Central memory CD8-positive, alpha-beta T cell (primary cell): ENCODE measurements around the gene DNPH1.

Experiments
- ATAC-seq: fragments of 150-1000 bp; cut with Tn5 transposase; replicated peaks from 2 replicates; pipeline ENCODE4 v1.10.0; 2022; ENCODE audit warnings: mild to moderate bottlenecking, moderate FRiP score, moderate number of reproducible peaks; ENCODE audit not compliant: poor library complexity, severe bottlenecking; ENCODE audit errors: extremely low read depth
- DNase-seq, 2 donors: peaks; one replicate each; pipeline ENCODE4 v3.0.0; 2021; ENCODE audit warnings: low spot score in 2 of 2
- H3K27ac Mint-ChIP-seq: one replicate; pipeline ENCODE4 v1.8.0; 2022; ENCODE audit warnings: low read depth, mild to moderate bottlenecking, moderate library complexity, mixed read lengths
- H3K27me3 Mint-ChIP-seq: one replicate; pipeline ENCODE4 v1.8.0; 2022; ENCODE audit warnings: mixed read lengths
- H3K36me3 Mint-ChIP-seq: one replicate; pipeline ENCODE4 v1.8.0; 2022; ENCODE audit warnings: mild to moderate bottlenecking, moderate library complexity, mixed read lengths; ENCODE audit not compliant: insufficient read depth
- H3K4me1 Mint-ChIP-seq: one replicate; pipeline ENCODE4 v1.8.0; 2022; ENCODE audit warnings: mixed read lengths
- H3K4me3 Mint-ChIP-seq: one replicate; pipeline ENCODE4 v1.8.0; 2022; ENCODE audit warnings: mild to moderate bottlenecking, moderate library complexity, mixed read lengths
- H3K9me3 Mint-ChIP-seq: one replicate; pipeline ENCODE4 v1.8.0; 2022; ENCODE audit warnings: mixed read lengths

Gene DNPH1

DNA sequence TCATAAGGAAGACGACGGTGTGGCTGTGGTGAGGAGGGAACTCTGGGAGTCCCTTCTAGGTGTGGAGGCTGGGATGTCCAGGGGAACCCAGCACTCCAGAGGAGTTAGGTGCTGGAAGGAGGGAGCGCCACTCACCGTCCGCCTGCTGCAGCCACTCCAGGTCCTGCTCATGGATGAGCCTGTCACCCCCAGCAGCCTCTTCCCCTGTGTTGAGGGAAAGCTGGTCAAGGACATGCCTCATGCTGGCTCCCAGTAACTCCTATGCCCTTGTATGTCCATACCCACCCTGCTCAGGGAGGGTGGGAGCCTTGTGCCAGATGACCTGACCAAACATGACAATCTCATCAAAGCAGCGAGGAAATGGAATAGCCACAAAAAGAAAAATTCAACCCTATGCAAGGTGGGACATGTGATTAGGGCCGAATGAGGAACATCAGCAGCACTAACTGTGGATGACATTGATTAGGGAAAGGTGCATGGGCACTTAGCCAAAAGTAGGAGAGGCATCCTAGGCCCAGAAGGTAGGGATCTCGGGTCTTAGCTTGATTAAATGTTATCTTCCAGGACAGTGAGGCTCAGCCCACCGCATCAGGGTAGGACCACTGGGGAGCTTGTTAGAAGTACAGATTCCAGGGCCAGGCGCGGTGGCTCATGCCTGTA, 3.0 kb downstream of the DNPH1 start:
- Mint-ChIP-seq H3K36me3 (peaks cover 26% of the 10 kb centered on the region), H3K4me1 (peaks cover 45% of the 10 kb centered on the region), H3K27me3 (no peaks in the 10 kb centered on the region), H3K9me3 (no peaks in the 10 kb centered on the region), H3K27ac (peak overlapping the region; percentile 99), H3K4me3 (no peak overlapping the region)
- DNase-seq (no peak), ATAC-seq (no peak)

GRCh38 chr6:43223175-43223574, 6.1 kb downstream of the DNPH1 start:
- no peak for DNase-seq
- ATAC-seq: no peak
- no peak overlapping the region for H3K4me3 Mint-ChIP-seq
- H3K27me3 Mint-ChIP-seq: no peaks in the 10 kb centered on the region
- no peaks in the 10 kb centered on the region for H3K9me3 Mint-ChIP-seq
- peaks cover 35% of the 10 kb centered on the region for H3K4me1 Mint-ChIP-seq
- peak overlapping the region; percentile 99 for H3K27ac Mint-ChIP-seq
- peaks cover 23% of the 10 kb centered on the region for H3K36me3 Mint-ChIP-seq

GRCh38 chr6:43222418-43223059, 6.7 kb downstream of the DNPH1 start:
- Mint-ChIP-seq H3K4me1 (peaks cover 30% of the 10 kb centered on the region), H3K4me3 (no peak overlapping the region), H3K27me3 (no peaks in the 10 kb centered on the region), H3K27ac (peak overlapping the region; percentile 99), H3K9me3 (no peaks in the 10 kb centered on the region), H3K36me3 (peaks cover 21% of the 10 kb centered on the region)
- ATAC-seq (no peak), DNase-seq (no peak)

DNA sequence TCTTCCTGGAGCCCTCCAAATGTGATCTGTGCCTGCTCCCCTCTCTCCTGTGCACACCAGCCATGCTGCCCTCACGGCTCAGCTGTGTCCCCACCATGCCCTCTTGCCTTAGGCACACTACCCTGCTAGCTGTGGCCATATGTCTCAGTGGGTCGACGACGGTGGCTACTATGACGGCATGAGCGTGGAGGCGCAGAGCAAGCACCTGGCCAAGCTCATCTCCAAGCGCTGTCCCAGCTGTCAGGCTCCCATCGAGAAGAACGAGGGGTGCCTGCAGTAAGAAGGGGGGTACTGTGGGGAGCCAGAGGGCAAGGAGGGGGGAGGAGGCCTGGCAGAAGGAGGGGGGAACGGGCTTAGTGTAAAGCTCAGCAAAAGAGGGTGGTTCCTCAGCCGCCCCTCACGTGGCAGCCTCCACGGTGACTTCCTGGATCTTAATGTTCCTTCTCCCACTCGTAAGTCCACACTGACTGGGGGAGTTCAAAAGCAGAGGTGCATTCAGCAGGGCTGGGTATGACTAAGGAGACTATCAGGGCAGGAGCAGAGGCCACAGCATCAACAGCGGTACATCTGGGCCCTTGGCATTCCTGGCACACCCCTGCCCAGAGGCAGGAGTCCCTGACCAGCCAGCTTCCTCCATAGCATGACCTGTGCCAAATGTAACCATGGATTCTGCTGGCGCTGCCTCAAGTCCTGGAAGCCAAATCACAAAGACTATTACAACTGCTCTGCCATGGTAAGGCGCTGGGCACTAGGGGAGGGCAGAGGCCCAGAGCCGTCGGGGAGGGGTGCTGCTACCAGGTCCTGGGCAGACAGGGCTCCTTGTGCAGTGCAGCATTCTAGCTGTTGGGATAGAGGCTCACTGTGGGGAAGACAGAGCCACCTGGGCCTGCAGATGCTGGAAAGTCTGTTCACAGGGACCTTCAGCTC, 8.0 kb downstream of the DNPH1 start:
- ATAC-seq (no peak), DNase-seq (no peak)
- Mint-ChIP-seq H3K27ac (peak overlapping the region; percentile 99), H3K36me3 (peaks cover 25% of the 10 kb centered on the region), H3K9me3 (no peaks in the 10 kb centered on the region), H3K4me3 (no peak overlapping the region), H3K27me3 (no peaks in the 10 kb centered on the region), H3K4me1 (peaks cover 27% of the 10 kb centered on the region)

DNA sequence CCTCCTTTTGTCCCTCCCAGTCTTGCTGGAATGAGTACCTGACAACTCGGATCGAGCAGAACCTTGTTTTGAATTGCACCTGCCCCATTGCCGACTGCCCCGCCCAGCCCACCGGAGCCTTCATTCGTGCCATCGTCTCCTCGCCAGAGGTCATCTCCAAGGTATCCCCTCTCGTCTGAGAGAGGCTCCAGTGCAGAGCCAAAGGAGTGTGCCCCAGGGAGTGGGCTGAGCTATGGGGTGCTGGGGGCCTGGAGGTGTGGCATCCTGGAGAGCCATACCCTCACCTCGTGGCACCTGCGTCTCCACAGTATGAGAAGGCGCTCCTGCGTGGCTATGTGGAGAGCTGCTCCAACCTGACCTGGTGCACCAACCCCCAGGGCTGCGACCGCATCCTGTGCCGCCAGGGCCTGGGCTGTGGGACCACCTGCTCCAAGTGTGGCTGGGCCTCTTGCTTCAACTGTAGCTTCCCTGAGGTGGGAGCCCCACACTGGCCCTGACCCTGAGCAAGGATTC, 8.8 kb downstream of the DNPH1 start:
- Mint-ChIP-seq H3K4me1 (peaks cover 19% of the 10 kb centered on the region), H3K27ac (peak overlapping the region; percentile 99), H3K27me3 (no peaks in the 10 kb centered on the region), H3K9me3 (no peaks in the 10 kb centered on the region), H3K4me3 (no peak overlapping the region), H3K36me3 (peaks cover 22% of the 10 kb centered on the region)
- DNase-seq (no peak), ATAC-seq (no peak)

DNA sequence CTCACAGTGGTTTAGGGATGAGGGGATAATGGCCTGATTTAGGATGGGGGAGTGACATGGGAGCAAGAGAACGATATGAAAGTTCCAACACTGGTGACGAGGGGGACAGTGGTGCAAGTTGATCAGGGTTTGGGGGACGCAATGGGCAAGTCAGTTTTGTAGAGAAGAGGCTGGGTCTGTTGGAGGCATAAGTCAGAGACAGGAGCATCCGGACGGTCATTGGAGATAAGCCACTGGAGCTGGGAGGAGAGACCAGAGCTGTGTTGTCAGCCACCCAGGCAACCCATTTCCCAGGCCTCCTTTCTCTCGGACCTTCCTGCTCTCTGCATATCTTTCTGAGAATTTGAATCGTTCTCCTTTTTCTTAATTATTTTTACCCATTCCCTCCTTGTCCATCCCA, 9.5 kb downstream of the DNPH1 start:
- Mint-ChIP-seq H3K4me1 (peaks cover 16% of the 10 kb centered on the region), H3K36me3 (peaks cover 21% of the 10 kb centered on the region), H3K9me3 (no peaks in the 10 kb centered on the region), H3K27me3 (no peaks in the 10 kb centered on the region), H3K4me3 (no peak overlapping the region), H3K27ac (peak overlapping the region; percentile 47)
- ATAC-seq (no peak), DNase-seq (no peak)

DNA sequence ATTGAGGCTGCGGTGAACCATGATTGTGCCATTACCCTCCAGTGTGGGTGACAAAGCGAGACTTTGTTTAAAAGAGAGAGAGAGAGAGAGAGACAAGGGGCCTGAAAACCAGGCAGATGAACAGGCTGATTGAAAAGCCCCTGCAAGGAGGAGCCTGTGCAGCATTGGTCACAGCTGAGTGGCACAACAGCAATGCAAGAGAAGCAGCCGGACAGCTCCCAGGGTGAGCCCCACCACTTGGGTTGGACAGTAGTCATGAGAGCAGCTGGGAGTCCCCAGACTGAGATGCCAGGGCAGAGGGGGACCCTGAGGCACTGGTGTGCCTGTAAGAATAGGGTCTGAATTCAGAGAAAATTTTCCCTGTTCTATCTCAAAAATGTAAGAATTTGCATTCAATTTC, 10.2 kb downstream of the DNPH1 start:
- H3K36me3 Mint-ChIP-seq: peaks cover 16% of the 10 kb centered on the region
- H3K4me1 Mint-ChIP-seq: peaks cover 9% of the 10 kb centered on the region
- DNase-seq (no peak), ATAC-seq (no peak)
- no peak overlapping the region for H3K4me3 Mint-ChIP-seq
- no peaks in the 10 kb centered on the region for H3K27me3 Mint-ChIP-seq
- H3K9me3 Mint-ChIP-seq: no peaks in the 10 kb centered on the region
- peak overlapping the region; percentile 47 for H3K27ac Mint-ChIP-seq

- no peaks in the 10 kb centered on the region for H3K4me1 Mint-ChIP-seq
- no peak overlapping the region for H3K4me3 Mint-ChIP-seq
- no peak for DNase-seq
- H3K27ac Mint-ChIP-seq: no peak overlapping the region
- no peaks in the 10 kb centered on the region for H3K27me3 Mint-ChIP-seq
- ATAC-seq: no peak
- no peaks in the 10 kb centered on the region for H3K9me3 Mint-ChIP-seq
- peaks cover 12% of the 10 kb centered on the region for H3K36me3 Mint-ChIP-seq
These were observed 11.9 kb downstream of the DNPH1 start for GRCh38 chr6:43217351-43217750.

DNA sequence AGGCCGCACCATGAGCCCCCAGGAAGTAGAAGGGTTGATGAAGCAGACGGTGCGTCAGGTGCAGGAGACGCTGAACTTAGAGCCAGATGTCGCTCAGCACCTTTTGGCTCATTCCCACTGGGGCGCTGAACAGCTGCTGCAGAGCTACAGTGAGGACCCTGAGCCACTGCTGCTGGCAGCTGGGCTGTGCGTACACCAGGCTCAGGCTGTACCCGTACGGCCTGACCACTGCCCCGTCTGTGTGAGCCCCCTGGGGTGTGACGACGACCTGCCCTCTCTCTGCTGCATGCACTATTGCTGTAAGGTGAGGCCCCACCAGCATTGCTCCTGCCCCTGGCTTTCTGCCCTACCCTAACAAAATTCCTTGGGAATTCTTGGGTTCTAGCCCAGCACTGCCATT, 13.1 kb downstream of the DNPH1 start:
- no peak overlapping the region for H3K27ac Mint-ChIP-seq
- DNase-seq (no peak), ATAC-seq (no peak)
- H3K27me3 Mint-ChIP-seq: no peaks in the 10 kb centered on the region
- H3K9me3 Mint-ChIP-seq: no peaks in the 10 kb centered on the region
- H3K36me3 Mint-ChIP-seq: peaks cover 13% of the 10 kb centered on the region
- no peak overlapping the region for H3K4me3 Mint-ChIP-seq
- H3K4me1 Mint-ChIP-seq: no peaks in the 10 kb centered on the region

GRCh38 chr6:43215066-43215465, 14.2 kb downstream of the DNPH1 start:
- H3K27ac Mint-ChIP-seq: no peak overlapping the region
- no peak overlapping the region for H3K4me3 Mint-ChIP-seq
- H3K36me3 Mint-ChIP-seq: peaks cover 14% of the 10 kb centered on the region
- ATAC-seq: no peak
- no peak for DNase-seq
- H3K4me1 Mint-ChIP-seq: no peaks in the 10 kb centered on the region
- no peaks in the 10 kb centered on the region for H3K27me3 Mint-ChIP-seq
- H3K9me3 Mint-ChIP-seq: no peaks in the 10 kb centered on the region

DNA sequence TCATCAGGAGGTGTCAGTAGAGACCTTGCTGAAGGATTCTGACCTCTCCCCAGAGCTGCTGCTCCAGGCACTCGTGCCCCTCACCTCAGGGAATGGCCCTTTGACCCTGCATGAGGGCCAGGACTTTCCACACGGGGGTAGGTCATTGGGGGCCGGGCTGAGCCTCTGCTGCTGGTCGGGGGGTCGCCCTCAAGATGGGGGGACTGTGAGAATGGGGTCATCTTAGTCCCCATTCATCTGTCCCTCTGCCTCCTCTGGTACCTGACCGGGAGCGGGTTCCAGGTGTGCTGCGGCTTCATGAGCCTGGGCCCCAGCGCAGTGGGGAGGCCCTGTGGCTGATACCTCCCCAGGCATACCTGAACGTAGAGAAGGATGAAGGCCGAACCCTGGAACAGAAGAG, 15.8 kb downstream of the DNPH1 start:
- no peak overlapping the region for H3K4me3 Mint-ChIP-seq
- no peak for ATAC-seq
- H3K36me3 Mint-ChIP-seq: peaks cover 13% of the 10 kb centered on the region
- H3K27me3 Mint-ChIP-seq: no peaks in the 10 kb centered on the region
- no peaks in the 10 kb centered on the region for H3K9me3 Mint-ChIP-seq
- DNase-seq: no peak
- no peak overlapping the region for H3K27ac Mint-ChIP-seq
- no peaks in the 10 kb centered on the region for H3K4me1 Mint-ChIP-seq

DNA sequence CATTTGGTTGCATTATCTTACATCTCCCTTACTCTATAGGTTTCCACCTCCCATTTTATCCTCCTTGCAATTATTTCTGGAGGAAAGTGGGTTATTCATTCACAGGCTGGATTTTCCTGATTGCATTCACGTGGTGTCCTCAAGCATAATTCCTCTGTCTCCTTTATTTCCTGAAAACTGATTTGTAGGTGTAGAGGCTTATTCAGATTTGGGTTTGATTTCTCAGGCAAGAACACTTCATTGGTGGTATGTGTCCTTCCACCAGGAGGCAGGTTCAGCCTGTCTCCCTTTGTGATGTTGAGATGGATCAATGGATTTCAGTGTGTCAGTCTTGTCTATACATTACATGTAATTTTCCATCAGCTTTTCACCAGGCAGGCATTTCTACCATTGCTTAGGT, 17.3 kb downstream of the DNPH1 start:
- ATAC-seq (no peak), DNase-seq (no peak)
- Mint-ChIP-seq H3K27me3 (no peaks in the 10 kb centered on the region), H3K4me1 (no peaks in the 10 kb centered on the region), H3K4me3 (no peak overlapping the region), H3K9me3 (no peaks in the 10 kb centered on the region), H3K27ac (no peak overlapping the region), H3K36me3 (peaks cover 12% of the 10 kb centered on the region)
